Endothelial cell of umbilical vein (primary cell): ENCODE measurements around the gene PGP. TPM values are rescaled to one million over a fixed set of nuclear protein-coding genes. Genes with fewer than 3 reads are reported as not detected.

Experiments used
- BruUV-seq: library from RNA; stranded (reverse); fragments of 400-500 nt; replicated peaks from 2 replicates; lab custom pipeline; 2021; lab: Mats Ljungman, UMichigan
- CTCF ChIA-PET: fragments of 300-600, 350-600 bp; sonication (Branson Sonifier 250); formaldehyde crosslinking; loops from one replicate; lab custom pipeline; 2021; ENCODE audit warnings: antibody characterized with exemption, inconsistent platforms; lab: Charles Lee
- POLR2A ChIA-PET: fragments of 300-600, 350-600 bp; sonication (Branson Sonifier 250); formaldehyde crosslinking; loops from one replicate; lab custom pipeline; 2021; ENCODE audit warnings: antibody characterized with exemption, inconsistent platforms; lab: Charles Lee
- DNase-seq: peaks from one replicate; pipeline ENCODE4 v3.0.0-alpha.2; 2011; ENCODE audit warnings: low read depth, low spot score
- FAIRE-seq: peaks from 2 replicates; lab custom pipeline; 2011; peaks lifted over from hg19 to GRCh38; lab: Jason Lieb, UNC
- H2AFZ ChIP-seq: 2 replicates; pipeline ENCODE4 v1.6.0; 2012; ENCODE audit warnings: low read depth, low read length, control low read depth, inconsistent platforms
- H3K27ac ChIP-seq: 2 replicates; pipeline ENCODE4 v1.5.1; 2011; ENCODE audit warnings: low read depth, mild to moderate bottlenecking, control low read depth, low read length, moderate library complexity; ENCODE audit not compliant: insufficient read depth
- H3K27me3 ChIP-seq, 2 experiments: 2 replicates each; pipeline versions ENCODE4 v1.6.0 to v1.6.1; 2011; ENCODE audit warnings: low read length in 2 of 2, mixed read lengths in 1 of 2; ENCODE audit not compliant: control insufficient read depth in 2 of 2, insufficient read depth in 2 of 2
- H3K36me3 ChIP-seq, 2 experiments: 2 replicates in 1 of 2; 3 replicates in 1 of 2; pipeline ENCODE4 v1.5.1; 2011; ENCODE audit warnings: low read length in 2 of 2, mild to moderate bottlenecking in 1 of 2, moderate library complexity in 1 of 2; ENCODE audit not compliant: control insufficient read depth in 2 of 2, insufficient read depth in 2 of 2; ENCODE audit errors: extremely low read depth in 1 of 2
- H3K4me1 ChIP-seq: 3 replicates; pipeline ENCODE4 v1.5.1; 2011; ENCODE audit warnings: mild to moderate bottlenecking, low read length; ENCODE audit not compliant: control insufficient read depth, insufficient read depth; ENCODE audit errors: extremely low read depth
- H3K4me2 ChIP-seq: 2 replicates; pipeline ENCODE4 v1.6.1; 2011; ENCODE audit warnings: low read length, control low read depth, mixed read lengths; ENCODE audit not compliant: insufficient read depth
- H3K4me3 ChIP-seq, 3 experiments: fragments of 200-600 bp in 1 of 3; sonication (generic), shearing (Covaris generic) in 1 of 3; replicated peaks in 1 of 3; 2 replicates each; pipeline ENCODE4 v1.5.1; 2011 to 2016; ENCODE audit warnings: control low read depth in 3 of 3, low read length in 3 of 3, mild to moderate bottlenecking in 2 of 3, inconsistent platforms in 1 of 3, low read depth in 1 of 3, moderate library complexity in 1 of 3; ENCODE audit not compliant: insufficient read depth in 1 of 3
- H3K79me2 ChIP-seq: 2 replicates; pipeline ENCODE4 v1.6.0; 2012; ENCODE audit warnings: low read length, inconsistent platforms; ENCODE audit not compliant: control insufficient read depth, insufficient read depth
- H3K9ac ChIP-seq: replicated peaks from 2 replicates; pipeline ENCODE3; 2011; ENCODE audit warnings: low read length, control low read depth; ENCODE audit not compliant: insufficient read depth; ENCODE audit errors: extremely low read depth
- H3K9me1 ChIP-seq: replicated peaks from 3 replicates; pipeline ENCODE4 v1.6.0; 2011; ENCODE audit warnings: mild to moderate bottlenecking, low read length; ENCODE audit not compliant: control insufficient read depth, insufficient read depth; ENCODE audit errors: extremely low read depth
- H3K9me3 ChIP-seq: replicated peaks from 2 replicates; pipeline ENCODE4 v1.5.1; 2012; ENCODE audit warnings: low read length, inconsistent platforms; ENCODE audit not compliant: control insufficient read depth, insufficient read depth
- H4K20me1 ChIP-seq: replicated peaks from 2 replicates; pipeline ENCODE3; 2011; ENCODE audit warnings: mild to moderate bottlenecking, low read length; ENCODE audit not compliant: control insufficient read depth, insufficient read depth; ENCODE audit errors: extremely low read depth
- EZH2 ChIP-seq: IDR thresholded peaks from 2 replicates; pipeline ENCODE4 v1.6.1; 2012; ENCODE audit warnings: borderline replicate concordance, low read depth, mild to moderate bottlenecking, moderate library complexity, low read length, inconsistent platforms; ENCODE audit not compliant: severe bottlenecking
- FOS ChIP-seq: IDR thresholded peaks from 2 replicates; pipeline ENCODE4 v1.6.1; 2011; ENCODE audit warnings: mild to moderate bottlenecking, low read length, moderate library complexity, borderline replicate concordance; ENCODE audit not compliant: insufficient read depth
- GATA2 ChIP-seq: IDR thresholded peaks from 2 replicates; pipeline ENCODE4 v1.7.0; 2011; ENCODE audit warnings: low read depth, mild to moderate bottlenecking, moderate library complexity, mixed read lengths, low read length; ENCODE audit not compliant: insufficient read length, insufficient read depth
- JUN ChIP-seq: IDR thresholded peaks from 2 replicates; pipeline ENCODE4 v1.6.1; 2011; ENCODE audit warnings: borderline replicate concordance, low read depth; ENCODE audit not compliant: insufficient read length, insufficient read depth
- MAX ChIP-seq: IDR thresholded peaks from 2 replicates; pipeline ENCODE4 v1.6.1; 2011; ENCODE audit not compliant: insufficient read depth, insufficient read length
- MYC ChIP-seq: IDR thresholded peaks from one replicate; pipeline ENCODE4 v1.6.1; 2011; ENCODE audit warnings: mild to moderate bottlenecking, low read depth, low read length
- POLR2A ChIP-seq: IDR thresholded peaks from 2 replicates; pipeline ENCODE4 v1.6.1; 2012; ENCODE audit warnings: low read depth, mild to moderate bottlenecking, control low read depth, low read length
- POLR2AphosphoS5 ChIP-seq: IDR thresholded peaks from 2 replicates; pipeline ENCODE4 v1.6.1; 2012; ENCODE audit warnings: low read depth, mild to moderate bottlenecking, control low read depth, low read length, moderate library complexity; ENCODE audit not compliant: insufficient read depth
- dilution Hi-C: fragments of 300-500 bp; cut with MboI; formaldehyde crosslinking; loops from one replicate; pipeline ENCODE4 v1.15.0; 2019; ENCODE audit warnings: low sequenced_read_pairs; ENCODE audit not compliant: extremely low pct_ligation_motif_present
- intact Hi-C: fragments of 100-400 bp; cut with micrococcal nuclease; formaldehyde crosslinking; loops from one replicate; pipeline ENCODE4 v1.10.0; 2022
- polyA plus RNA-seq, 4 experiments: library from polyadenylated mRNA; depleted of rRNA in 3 of 4; stranded (reverse) in 3 of 4; unstranded in 1 of 4; fragments of >200 nt; gene quantifications; 2 replicates each; pipeline versions ENCODE4 v1.2.1 to v1.2.3, GENCODE V29; 2011 to 2012; ENCODE audit warnings: missing spikeins in 1 of 4
- total RNA-seq: library from RNA; stranded (reverse); gene quantifications from 2 replicates; pipeline ENCODE4 v1.2.3, GENCODE V29; 2021
- TF ChIP-seq, protein P1 (sequence below), 2 donors: IDR thresholded peaks; 1 replicate in 1 of 2; 2 replicates in 1 of 2; pipeline ENCODE4 v1.5.1; 2011; ENCODE audit warnings: low read length in 2 of 2, mild to moderate bottlenecking in 2 of 2, moderate library complexity in 2 of 2, control low read depth in 1 of 2, inconsistent platforms in 1 of 2, low read depth in 1 of 2; ENCODE audit not compliant: insufficient read depth in 1 of 2; ENCODE audit errors: extremely low read depth in 1 of 2

Gene PGP
- total and polyA plus RNA-seq, 2 donors (not counting 3 experiments of a cell fraction or from before 2014, with no cell fraction given) = 28.5 to 29.6 TPM

GRCh38 chr16:2230376-2230775 is 15.7 kb upstream of the PGP start:
- POLR2A ChIA-PET = no interaction called here
- H3K27me3 ChIP-seq = no peaks in the 10 kb centered on the region
- H3K4me1 ChIP-seq = no peaks in the 10 kb centered on the region
- H3K9ac ChIP-seq = no peak overlapping the region
- DNase-seq (no peak), FAIRE-seq (no peak)
- H3K27ac ChIP-seq = no peak overlapping the region
- H4K20me1 ChIP-seq = no peaks in the 10 kb centered on the region
- no peak overlapping the region for H2AFZ ChIP-seq
- dilution Hi-C loops = no loop called here
- intact Hi-C loops = no loop called here
- TF ChIP-seq, protein P1, sequence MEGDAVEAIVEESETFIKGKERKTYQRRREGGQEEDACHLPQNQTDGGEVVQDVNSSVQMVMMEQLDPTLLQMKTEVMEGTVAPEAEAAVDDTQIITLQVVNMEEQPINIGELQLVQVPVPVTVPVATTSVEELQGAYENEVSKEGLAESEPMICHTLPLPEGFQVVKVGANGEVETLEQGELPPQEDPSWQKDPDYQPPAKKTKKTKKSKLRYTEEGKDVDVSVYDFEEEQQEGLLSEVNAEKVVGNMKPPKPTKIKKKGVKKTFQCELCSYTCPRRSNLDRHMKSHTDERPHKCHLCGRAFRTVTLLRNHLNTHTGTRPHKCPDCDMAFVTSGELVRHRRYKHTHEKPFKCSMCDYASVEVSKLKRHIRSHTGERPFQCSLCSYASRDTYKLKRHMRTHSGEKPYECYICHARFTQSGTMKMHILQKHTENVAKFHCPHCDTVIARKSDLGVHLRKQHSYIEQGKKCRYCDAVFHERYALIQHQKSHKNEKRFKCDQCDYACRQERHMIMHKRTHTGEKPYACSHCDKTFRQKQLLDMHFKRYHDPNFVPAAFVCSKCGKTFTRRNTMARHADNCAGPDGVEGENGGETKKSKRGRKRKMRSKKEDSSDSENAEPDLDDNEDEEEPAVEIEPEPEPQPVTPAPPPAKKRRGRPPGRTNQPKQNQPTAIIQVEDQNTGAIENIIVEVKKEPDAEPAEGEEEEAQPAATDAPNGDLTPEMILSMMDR (IDR thresholded peaks at IDR 0.05; ENCODE audit: extremely low read depth in 1 of 2, insufficient read depth in 1 of 2, low read depth in 1 of 2, low read length in 2 of 2) = no peak
- no peak for TF ChIP-seq JUN
- TF ChIP-seq MAX = no peak
- no peak for TF ChIP-seq EZH2
- TF ChIP-seq FOS = no peak
- TF ChIP-seq MYC = no peak
- TF ChIP-seq GATA2 = no peak
- TF ChIP-seq POLR2A = no peak
- no peak for TF ChIP-seq POLR2AphosphoS5
- no TSS peak for BruUV-seq
- no peaks in the 10 kb centered on the region for H3K9me3 ChIP-seq
- no peaks in the 10 kb centered on the region for H3K9me1 ChIP-seq
- peaks cover 18% of the 10 kb centered on the region for H3K79me2 ChIP-seq
- H3K4me2 ChIP-seq = no peak overlapping the region
- H3K36me3 ChIP-seq = peaks cover 9 to 49% of the 10 kb centered on the region in 2 experiments
- CTCF ChIA-PET = no interaction called here
- H3K4me3 ChIP-seq = no peak overlapping the region
